Testis (tissue), 2 donors: Measurements from ENCODE around the gene LEO1.

Experiments used
- POLR2A ChIP-seq: fragments of 450-650 bp; IDR thresholded peaks from one replicate; pipeline ENCODE4 v1.6.1; 2017; ENCODE audit warnings: antibody characterized with exemption, mild to moderate bottlenecking, moderate library complexity
- TF ChIP-seq, protein P1 (sequence below), 3 experiments: fragments of 450-650 bp in 2 of 3; fragments of 200-600 bp in 1 of 3; sonication (generic) in 1 of 3; IDR thresholded peaks; one replicate each; pipeline ENCODE4 v1.5.1; 2016 to 2019; ENCODE audit warnings: antibody characterized with exemption in 3 of 3, mild to moderate bottlenecking in 2 of 3, moderate library complexity in 1 of 3

DNA sequence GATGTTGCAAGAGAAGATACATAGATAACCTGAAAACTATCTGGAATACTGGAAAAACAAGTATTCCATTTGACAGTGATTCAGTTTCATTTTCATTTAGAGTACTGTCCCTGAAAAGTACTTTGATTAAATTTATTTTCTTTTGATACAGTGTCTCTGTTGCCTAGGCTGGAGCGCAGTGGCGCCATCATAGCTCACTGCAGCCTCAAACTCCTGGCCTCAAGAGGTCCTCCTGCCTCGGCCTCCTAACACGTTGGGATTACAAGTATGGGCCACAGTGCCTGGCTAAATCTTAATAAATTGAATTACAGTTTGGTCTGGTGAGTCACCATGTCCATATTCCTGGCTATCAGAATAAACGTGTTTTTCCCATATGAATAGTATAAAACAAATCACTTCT lies 1.6 kb upstream of the LEO1 start:
- TF ChIP-seq, protein P1, sequence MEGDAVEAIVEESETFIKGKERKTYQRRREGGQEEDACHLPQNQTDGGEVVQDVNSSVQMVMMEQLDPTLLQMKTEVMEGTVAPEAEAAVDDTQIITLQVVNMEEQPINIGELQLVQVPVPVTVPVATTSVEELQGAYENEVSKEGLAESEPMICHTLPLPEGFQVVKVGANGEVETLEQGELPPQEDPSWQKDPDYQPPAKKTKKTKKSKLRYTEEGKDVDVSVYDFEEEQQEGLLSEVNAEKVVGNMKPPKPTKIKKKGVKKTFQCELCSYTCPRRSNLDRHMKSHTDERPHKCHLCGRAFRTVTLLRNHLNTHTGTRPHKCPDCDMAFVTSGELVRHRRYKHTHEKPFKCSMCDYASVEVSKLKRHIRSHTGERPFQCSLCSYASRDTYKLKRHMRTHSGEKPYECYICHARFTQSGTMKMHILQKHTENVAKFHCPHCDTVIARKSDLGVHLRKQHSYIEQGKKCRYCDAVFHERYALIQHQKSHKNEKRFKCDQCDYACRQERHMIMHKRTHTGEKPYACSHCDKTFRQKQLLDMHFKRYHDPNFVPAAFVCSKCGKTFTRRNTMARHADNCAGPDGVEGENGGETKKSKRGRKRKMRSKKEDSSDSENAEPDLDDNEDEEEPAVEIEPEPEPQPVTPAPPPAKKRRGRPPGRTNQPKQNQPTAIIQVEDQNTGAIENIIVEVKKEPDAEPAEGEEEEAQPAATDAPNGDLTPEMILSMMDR (IDR thresholded peaks at IDR 0.05) = no peak
- no peak for TF ChIP-seq POLR2A
